ENCODE measurements around the gene A2ML1.
"Not testable (repeated sequence)": the region's sequence is repeated elsewhere in the genome, so short reads cannot be mapped to it uniquely, and the experiment has no call there.

A2ML1 gene

DNA sequence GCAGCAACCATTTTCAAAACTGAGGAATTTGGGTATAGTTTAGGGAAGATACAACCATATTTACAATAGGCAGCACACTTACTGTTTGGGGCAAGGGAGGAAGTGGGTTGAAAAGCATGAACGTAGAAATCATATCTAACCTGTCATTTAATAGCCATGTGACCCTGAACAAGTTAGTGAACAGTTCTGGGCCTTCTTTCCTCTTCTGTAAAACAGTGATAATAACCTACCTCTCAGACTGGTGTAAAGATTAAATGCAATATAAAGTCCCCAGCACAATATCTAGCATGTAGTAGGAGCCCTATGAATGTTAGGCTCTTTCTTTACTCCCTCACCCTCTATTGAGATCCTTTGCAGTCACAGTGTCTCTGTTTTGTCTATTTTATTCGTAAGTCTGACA, 33.5 kb downstream of the A2ML1 start:
- DNase-seq (ENCODE audit: low read depth in 2 of 2): no peak

- not testable (repeated sequence) for DNase-seq (ENCODE audit: low read depth in 2 of 2)
Observed at GRCh38 chr12:8859448-8859847, 37.0 kb downstream of the A2ML1 start.

DNA sequence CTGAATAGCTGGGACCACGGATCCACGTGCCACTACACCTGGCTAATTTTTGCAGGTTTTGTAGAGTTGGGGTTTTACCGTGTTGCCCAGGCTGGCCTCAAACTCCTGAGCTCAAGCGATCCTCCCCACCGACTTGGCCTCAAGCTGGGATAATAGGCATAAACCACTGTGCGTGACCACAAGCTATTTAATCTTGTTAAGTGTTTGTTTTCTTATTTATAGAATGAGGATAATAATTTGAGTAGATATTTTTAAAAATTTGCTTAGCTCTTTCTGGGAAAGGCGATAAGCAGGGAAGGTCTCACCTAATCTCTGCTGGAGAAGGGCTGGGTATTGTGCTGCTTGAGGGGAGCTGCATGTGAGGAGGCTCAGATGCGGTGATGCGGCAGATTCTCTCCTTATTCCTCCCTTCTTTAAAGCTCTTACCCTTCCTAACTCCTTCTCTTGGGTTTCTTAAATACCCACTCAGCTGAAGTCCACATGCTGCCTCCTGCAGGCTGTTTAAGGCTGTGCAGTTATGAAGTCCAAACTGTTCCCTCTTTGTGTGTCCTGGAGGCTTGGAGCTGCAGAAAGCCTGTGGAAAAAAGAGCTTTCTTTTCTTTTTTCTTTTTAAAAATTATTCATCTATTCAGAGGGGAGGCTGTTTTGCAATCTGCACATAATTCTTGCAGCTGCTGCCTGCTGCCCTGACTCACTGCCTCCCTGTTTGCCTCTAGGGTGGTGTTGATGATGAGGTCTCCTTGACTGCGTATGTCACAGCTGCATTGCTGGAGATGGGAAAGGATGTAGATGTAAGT, 37.9 kb downstream of the A2ML1 start:
- no peak for DNase-seq (ENCODE audit: low read depth in 2 of 2)

- no peak for DNase-seq (ENCODE audit: low read depth in 2 of 2)
Observed at GRCh38 chr12:8866429-8866828, 44.0 kb downstream of the A2ML1 start.

GRCh38 chr12:8867009-8867408, 44.6 kb downstream of the A2ML1 start:
- DNase-seq (ENCODE audit: low read depth in 2 of 2): no peak

- no peak for DNase-seq (ENCODE audit: low read depth in 2 of 2)
Observed at GRCh38 chr12:8867786-8868185, 45.4 kb downstream of the A2ML1 start.

DNA sequence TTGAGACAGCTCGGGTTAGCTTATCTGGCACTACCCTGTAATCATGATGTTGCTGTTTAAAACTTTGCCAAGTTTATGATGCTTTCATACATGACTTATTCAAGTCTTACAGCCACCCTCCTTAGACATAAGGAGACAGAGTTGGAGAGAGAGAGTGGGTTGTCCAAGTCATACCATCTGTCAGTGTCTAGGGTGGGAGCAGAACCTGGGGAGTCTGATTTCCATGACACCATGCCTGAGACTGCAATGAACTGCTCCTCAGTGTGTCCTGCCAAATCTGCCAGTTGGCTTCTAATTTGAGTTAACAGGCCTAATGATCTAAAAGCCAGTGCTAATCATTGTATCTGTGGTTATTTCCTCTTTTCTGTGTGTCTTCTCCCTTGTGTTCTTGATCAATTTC, 48.2 kb downstream of the A2ML1 start:
- no peak for DNase-seq (ENCODE audit: low read depth in 2 of 2)

DNA sequence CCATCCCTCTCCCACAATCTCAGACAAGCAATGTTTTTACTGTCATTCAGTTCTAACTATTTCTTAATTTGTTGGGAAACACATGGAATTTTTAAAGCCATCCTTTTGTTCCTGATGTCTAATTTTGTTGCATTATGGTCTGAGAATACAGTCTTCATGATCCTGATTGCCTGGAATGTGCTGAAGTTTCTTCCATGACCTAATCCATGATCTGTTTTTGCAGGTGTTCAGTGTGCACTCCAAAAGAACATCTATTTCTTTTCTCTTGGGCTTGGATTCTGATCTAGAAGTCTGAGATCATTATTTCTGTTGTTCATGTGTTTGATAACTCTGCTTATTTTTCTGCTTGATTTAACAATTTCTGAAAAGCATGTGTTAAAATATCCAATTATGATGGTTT, 48.6 kb downstream of the A2ML1 start:
- DNase-seq (ENCODE audit: low read depth in 2 of 2): no peak

GRCh38 chr12:8876887-8877286, 54.5 kb downstream of the A2ML1 start:
- DNase-seq (ENCODE audit: low read depth in 2 of 2): no peak

DNA sequence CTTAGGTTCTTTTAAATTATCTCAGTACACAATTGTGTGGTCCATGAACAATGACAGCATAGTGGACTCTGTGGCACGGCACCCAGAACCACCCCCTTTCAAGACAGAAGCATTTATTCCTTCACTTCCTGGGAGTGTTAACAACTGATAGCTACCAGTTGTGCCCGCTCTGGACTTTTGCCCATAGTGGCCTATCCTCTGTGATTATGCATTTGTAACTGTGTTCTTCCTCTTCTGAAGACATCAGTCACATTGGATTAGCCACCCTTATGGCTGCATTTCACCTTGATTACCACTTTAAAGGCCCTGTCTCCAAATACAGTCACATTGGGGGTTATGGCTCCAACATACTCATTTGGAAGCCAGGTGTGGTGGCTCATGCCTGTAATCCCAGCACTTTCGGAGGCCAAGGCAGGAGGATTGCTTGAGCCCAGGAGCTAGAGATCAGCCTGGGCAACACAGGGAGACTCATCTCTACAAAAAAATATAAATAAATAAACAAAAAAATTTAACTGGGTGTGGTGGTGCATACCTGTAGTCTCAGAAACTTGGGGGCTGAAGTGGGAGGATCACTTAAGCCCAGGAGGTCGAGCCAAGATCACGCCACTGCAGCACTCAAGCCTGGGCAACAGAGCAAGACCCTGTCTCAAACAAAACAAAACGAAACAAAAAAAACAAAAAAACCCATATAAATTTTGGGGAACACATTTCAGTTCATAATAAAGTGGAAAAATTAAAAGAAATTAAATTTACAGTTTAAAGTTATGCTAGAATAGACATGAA, 64.3 kb downstream of the A2ML1 start:
- no peak for DNase-seq (ENCODE audit: low read depth in 2 of 2)

GRCh38 chr12:8887285-8887715, 64.9 kb downstream of the A2ML1 start:
- DNase-seq (ENCODE audit: low read depth in 2 of 2): no peak

DNA sequence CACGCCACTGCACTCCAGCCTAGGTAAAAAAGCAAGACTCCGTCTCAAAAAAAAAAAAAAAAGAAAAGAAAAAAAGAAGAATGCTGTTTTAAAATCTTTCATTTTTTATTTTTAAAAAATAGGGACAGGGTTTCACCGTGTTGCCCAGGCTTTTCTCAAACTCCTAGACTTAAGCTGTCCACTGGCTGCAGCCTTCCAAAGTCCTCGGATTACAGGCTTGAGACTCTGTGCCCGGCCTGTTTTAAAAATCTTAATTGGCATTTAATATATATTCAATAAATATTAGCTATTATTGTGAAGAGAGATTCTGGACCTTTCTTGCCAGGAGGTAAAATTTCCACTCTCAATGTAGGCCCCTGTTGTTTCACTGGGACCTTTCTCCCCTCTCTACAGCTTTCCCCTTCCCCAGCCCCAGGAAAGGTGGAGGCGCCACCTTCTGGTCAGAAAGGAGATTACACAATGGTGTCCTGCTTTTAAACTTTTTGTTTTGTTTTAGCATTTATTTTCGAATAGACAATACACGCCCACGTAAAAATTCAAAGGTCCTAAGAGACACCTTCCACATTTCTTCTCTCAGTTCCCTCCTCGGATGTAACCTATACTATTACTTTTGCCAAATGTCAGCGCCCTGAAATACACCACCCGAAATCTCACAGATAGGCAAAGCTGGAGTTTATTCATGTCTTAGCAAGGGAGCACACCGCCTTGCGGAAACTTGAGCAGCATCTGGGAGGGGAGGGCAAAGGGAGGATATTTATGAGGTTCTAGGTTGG, 68.1 kb downstream of the A2ML1 start:
- peak; percentile 18 to 25 for DNase-seq (ENCODE audit: low read depth in 2 of 2)

GRCh38 chr12:8891976-8892375, 69.6 kb downstream of the A2ML1 start:
- no peak for DNase-seq (ENCODE audit: low read depth in 2 of 2)

GRCh38 chr12:8894378-8894777, 72.0 kb downstream of the A2ML1 start:
- no peak for DNase-seq (ENCODE audit: low read depth in 2 of 2)

- DNase-seq (ENCODE audit: low read depth in 2 of 2): no peak
Observed at GRCh38 chr12:8894986-8895385, 72.6 kb downstream of the A2ML1 start.

- no peak for DNase-seq (ENCODE audit: low read depth in 2 of 2)
Observed at GRCh38 chr12:8897081-8897480, 74.7 kb downstream of the A2ML1 start.

- no peak for DNase-seq (ENCODE audit: low read depth in 2 of 2)
Observed at GRCh38 chr12:8899830-8900229, 77.4 kb downstream of the A2ML1 start.

DNA sequence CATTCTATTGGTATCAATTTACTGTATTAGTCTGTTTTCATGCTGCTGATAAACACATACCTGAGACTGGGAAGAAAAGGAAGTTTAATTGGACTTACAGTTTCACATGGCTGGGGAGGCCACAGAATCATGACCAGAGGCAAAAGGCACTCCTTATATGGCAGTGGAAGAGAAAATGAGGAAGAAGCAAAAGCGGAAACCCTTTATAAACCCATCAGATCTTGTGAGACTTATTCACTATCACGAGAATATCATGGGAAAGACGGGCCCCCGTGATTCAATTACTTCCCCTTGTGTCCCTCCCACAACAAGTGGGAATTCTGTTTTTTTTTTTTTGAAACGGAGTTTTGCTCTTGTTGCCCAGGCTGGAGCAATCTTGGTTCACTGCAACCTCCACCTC, 80.3 kb downstream of the A2ML1 start:
- not testable (repeated sequence) for DNase-seq (ENCODE audit: low read depth in 2 of 2)

DNA sequence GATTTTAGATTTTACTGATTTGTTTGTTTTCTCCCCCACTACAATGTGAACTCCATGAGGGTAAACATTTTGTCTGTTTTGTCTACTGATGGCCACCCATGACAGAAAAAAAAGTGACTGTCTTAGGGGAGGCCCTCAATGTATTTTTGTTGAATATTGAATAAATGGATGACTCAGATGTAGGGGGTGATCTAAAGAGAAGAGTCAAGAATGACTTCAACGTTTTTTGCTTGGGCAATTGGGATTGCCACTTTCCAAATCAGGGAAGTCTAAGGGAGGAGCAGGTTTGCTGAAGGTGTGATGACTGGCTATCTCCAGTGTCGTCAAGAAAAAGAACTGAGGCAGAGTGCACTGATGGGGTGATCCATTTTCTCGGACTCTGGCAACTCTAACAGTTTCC, 81.2 kb downstream of the A2ML1 start:
- no peak for DNase-seq (ENCODE audit: low read depth in 2 of 2)

- no peak for DNase-seq (ENCODE audit: low read depth in 2 of 2)
Observed at GRCh38 chr12:8904665-8905064, 82.2 kb downstream of the A2ML1 start.

DNA sequence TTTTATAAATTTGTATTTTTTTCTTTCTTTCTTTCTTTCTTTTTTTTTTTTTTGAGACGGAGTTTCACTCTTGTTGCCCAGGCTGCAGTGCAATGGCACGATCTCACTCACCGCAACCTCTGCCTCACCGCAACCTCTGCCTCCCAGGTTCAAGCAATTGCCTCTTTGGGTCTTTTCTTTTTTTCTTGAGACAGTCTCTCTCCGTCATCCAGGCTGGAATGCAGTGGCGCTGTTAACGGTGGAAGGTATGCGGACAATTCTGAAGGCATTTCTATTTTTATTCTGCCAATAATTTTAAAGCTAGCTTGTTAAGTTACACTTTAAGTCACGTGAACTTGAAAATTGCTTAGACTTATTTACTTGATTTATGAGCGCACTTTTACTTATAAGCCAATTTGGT, 83.1 kb downstream of the A2ML1 start:
- no peak for DNase-seq (ENCODE audit: low read depth in 2 of 2)

Measured in stimulated activated CD8-positive, alpha-beta memory T cell treated with anti-CD3 and anti-CD28 coated beads, Interleukin-2, amount 100 ng/mL, for 1 hour (primary cell).